HepG2 (cell line): ENCODE measurements around the gene TUBA8. TPM values are rescaled to one million over a fixed set of nuclear protein-coding genes. Genes with fewer than 3 reads are reported as not detected.
A peak's percentile ranks its signal among the peaks of the same experiment; 100 is the strongest.

ENCODE experiments used
- AHDC1 ChIP-seq: sonication (generic); formaldehyde crosslinking; IDR thresholded peaks from 2 replicates; pipeline ENCODE4 v1.5.1; 2020; ENCODE audit warnings: mild to moderate bottlenecking, missing genetic modification reagents, borderline replicate concordance
- BCL6 ChIP-seq: IDR thresholded peaks from 2 replicates; pipeline ENCODE4 v1.6.1; 2016; ENCODE audit warnings: missing genetic modification reagents, missing compliant biosample characterization
- BCLAF1 ChIP-seq: fragments of 450-650 bp; IDR thresholded peaks from 2 replicates; pipeline ENCODE4 v1.6.1; 2017; ENCODE audit warnings: mild to moderate bottlenecking
- EP300 ChIP-seq, 3 experiments: sonication (generic) in 1 of 3; formaldehyde crosslinking in 1 of 3; IDR thresholded peaks; 2 replicates each; pipeline versions ENCODE4 v1.5.1 to v1.6.1; 2011 to 2020; ENCODE audit warnings: low read depth in 2 of 3, low read length in 2 of 3, borderline replicate concordance in 1 of 3, improper control_type of control experiment in 1 of 3, mild to moderate bottlenecking in 1 of 3, missing genetic modification reagents in 1 of 3, moderate library complexity in 1 of 3
- ERF ChIP-seq: IDR thresholded peaks from 2 replicates; pipeline ENCODE4 v1.6.1; 2018; ENCODE audit warnings: missing biosample characterization, missing genetic modification reagents
- KAT7 ChIP-seq: IDR thresholded peaks from 2 replicates; pipeline ENCODE4 v1.6.1; 2018; ENCODE audit warnings: borderline replicate concordance, missing compliant biosample characterization
- KLF16 ChIP-seq, 2 experiments: sonication (generic) in 1 of 2; formaldehyde crosslinking in 1 of 2; IDR thresholded peaks; 2 replicates each; pipeline versions ENCODE4 v1.6.1 to v1.8.0; 2016 to 2023; ENCODE audit warnings: missing genetic modification reagents in 2 of 2, missing compliant biosample characterization in 1 of 2
- MAFF ChIP-seq: IDR thresholded peaks from 2 replicates; pipeline ENCODE4 v1.6.1; 2011; ENCODE audit warnings: low read depth, low read length, improper control_type of control experiment
- MXD1 ChIP-seq: sonication (generic); formaldehyde crosslinking; IDR thresholded peaks from 2 replicates; pipeline ENCODE4 v1.4.0; 2020; ENCODE audit warnings: mild to moderate bottlenecking, missing genetic modification reagents
- PHF21A ChIP-seq: sonication (generic); formaldehyde crosslinking; IDR thresholded peaks from 2 replicates; pipeline ENCODE4 v1.5.0; 2020; ENCODE audit warnings: mild to moderate bottlenecking, missing genetic modification reagents
- POLR2AphosphoS5 ChIP-seq: IDR thresholded peaks from 2 replicates; pipeline ENCODE4 v1.6.1; 2012; ENCODE audit warnings: low read depth, low read length
- RXRB ChIP-seq: IDR thresholded peaks from 2 replicates; pipeline ENCODE4 v1.6.1; 2016; ENCODE audit warnings: borderline replicate concordance, missing genetic modification reagents, missing compliant biosample characterization
- ZKSCAN8 ChIP-seq: IDR thresholded peaks from 2 replicates; pipeline ENCODE4 v1.6.1; 2016; ENCODE audit warnings: borderline replicate concordance, missing genetic modification reagents, missing compliant biosample characterization
- ZNF354B ChIP-seq: sonication (generic); formaldehyde crosslinking; IDR thresholded peaks from 2 replicates; pipeline ENCODE4 v1.8.0; 2022; ENCODE audit warnings: mild to moderate bottlenecking, missing genetic modification reagents
- ZNF451 ChIP-seq: sonication (generic); formaldehyde crosslinking; IDR thresholded peaks from 2 replicates; pipeline ENCODE4 v1.5.0; 2020; ENCODE audit warnings: mild to moderate bottlenecking, missing genetic modification reagents
- ZNF615 ChIP-seq: sonication (generic); formaldehyde crosslinking; IDR thresholded peaks from 2 replicates; pipeline ENCODE4 v1.5.0; 2020; ENCODE audit warnings: mild to moderate bottlenecking, missing genetic modification reagents, borderline replicate concordance
- polyA plus RNA-seq, 8 experiments: library from polyadenylated mRNA; depleted of rRNA in 3 of 8; stranded (reverse) in 7 of 8; unstranded in 1 of 8; fragments of >200 nt; fragmentation: Illumina TruSeq in 4 of 8; extraction: Trizol in 4 of 8; gene quantifications; 2 replicates each; pipeline versions ENCODE4 v1.2.1 to v1.2.3, GENCODE V29; 2011 to 2016; ENCODE audit warnings: low read depth in 4 of 8, missing spikeins in 1 of 8, mixed read lengths in 1 of 8; ENCODE audit not compliant: insufficient read depth in 1 of 8
- total RNA-seq, 5 experiments: library from RNA; depleted of rRNA; stranded (reverse); fragments of >200 nt; fragmentation: Illumina TruSeq; extraction: Trizol; gene quantifications; 2 replicates each; pipeline ENCODE4 v1.2.3, GENCODE V29; 2016; ENCODE audit warnings: low read depth in 1 of 5
- TF ChIP-seq, protein P1 (sequence below): sonication (generic); formaldehyde crosslinking; IDR thresholded peaks from 2 replicates; pipeline ENCODE4 v1.9.0; 2021; ENCODE audit warnings: missing genetic modification reagents, mild to moderate bottlenecking, borderline replicate concordance
- TF ChIP-seq, protein P2 (sequence below): sonication (generic); formaldehyde crosslinking; IDR thresholded peaks from 2 replicates; pipeline ENCODE4 v1.5.0; 2020; ENCODE audit warnings: missing genetic modification reagents

TUBA8 gene
- total and polyA plus RNA-seq, 2 of the 13 experiments (the other 11 are each of a cell fraction or from before 2014, with no cell fraction given), result 0.35 to 0.69 TPM

DNA sequence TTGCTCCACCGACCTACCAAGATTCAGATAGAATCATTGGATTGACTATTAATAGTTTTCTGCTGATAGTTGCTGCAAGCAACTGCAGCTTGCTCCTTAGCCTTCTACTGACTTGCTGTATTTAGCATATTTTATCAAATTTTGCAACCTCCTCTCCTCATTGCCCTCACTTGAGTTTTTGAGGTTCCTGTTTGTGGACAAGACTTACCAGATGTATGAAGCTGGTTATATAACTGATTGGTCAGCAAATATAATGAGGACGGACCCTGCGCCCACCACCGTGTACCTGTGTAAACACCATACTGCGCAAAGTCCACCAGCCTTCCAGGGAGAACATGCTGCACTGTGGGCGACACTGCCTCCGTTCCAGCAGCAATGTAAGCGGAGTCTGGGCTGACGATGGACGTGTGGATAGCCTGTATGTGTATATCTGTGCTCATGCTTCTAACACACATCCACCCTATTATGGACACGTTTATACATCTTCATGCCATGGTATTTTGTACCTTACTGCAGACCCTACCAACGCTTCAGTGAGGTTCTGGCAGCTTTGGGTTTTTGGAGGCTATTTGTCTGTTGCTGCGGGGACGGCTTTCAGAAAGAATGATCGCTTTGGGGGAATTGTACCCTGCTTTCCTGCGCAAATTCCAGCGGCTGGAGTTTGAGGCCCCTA lies 37.8 kb downstream of the TUBA8 start (continued):
- TF ChIP-seq RXRB (peak; percentile 80), KLF16 (CRISPR knock-in tag; IDR thresholded peaks at IDR 0.05) (peak in 1 of 2 experiments; percentile 92; a peak in 2 of 4 replicates), ERF (peak; percentile 94), ZNF451 (CRISPR knock-in tag) (peak; percentile 68; the same call in 1 of the 2 replicates), EP300 (IDR thresholded peaks at IDR 0.05; ENCODE audit: low read depth in 2 of 2, low read length in 2 of 2) (peak; percentile 52 to 84; a peak in 3 of 4 replicates), EP300 (CRISPR knock-in tag; IDR thresholded peaks at IDR 0.05; ENCODE audit: borderline replicate concordance) (peak; percentile 78), MAFF (peak; percentile 99), BCL6 (CRISPR knock-in tag) (peak; percentile 93), POLR2AphosphoS5 (peak; percentile 99), AHDC1 (CRISPR knock-in tag) (peak; percentile 68), PHF21A (CRISPR knock-in tag) (peak; percentile 87), ZNF615 (CRISPR knock-in tag) (0 out of 2 replicates have a peak, but pooled peaks have one; percentile 80), ZNF354B (CRISPR knock-in tag) (no peak; the same call in 1 of the 2 replicates), BCLAF1 (no peak), ZKSCAN8 (CRISPR knock-in tag) (peak; percentile 75; the same call in 1 of the 2 replicates), KAT7 (no peak), MXD1 (CRISPR knock-in tag) (peak; percentile 33; the same call in 1 of the 2 replicates)
- TF ChIP-seq, protein P1, sequence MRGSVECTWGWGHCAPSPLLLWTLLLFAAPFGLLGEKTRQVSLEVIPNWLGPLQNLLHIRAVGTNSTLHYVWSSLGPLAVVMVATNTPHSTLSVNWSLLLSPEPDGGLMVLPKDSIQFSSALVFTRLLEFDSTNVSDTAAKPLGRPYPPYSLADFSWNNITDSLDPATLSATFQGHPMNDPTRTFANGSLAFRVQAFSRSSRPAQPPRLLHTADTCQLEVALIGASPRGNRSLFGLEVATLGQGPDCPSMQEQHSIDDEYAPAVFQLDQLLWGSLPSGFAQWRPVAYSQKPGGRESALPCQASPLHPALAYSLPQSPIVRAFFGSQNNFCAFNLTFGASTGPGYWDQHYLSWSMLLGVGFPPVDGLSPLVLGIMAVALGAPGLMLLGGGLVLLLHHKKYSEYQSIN (CRISPR knock-in tag), result no peak
- TF ChIP-seq, protein P2, sequence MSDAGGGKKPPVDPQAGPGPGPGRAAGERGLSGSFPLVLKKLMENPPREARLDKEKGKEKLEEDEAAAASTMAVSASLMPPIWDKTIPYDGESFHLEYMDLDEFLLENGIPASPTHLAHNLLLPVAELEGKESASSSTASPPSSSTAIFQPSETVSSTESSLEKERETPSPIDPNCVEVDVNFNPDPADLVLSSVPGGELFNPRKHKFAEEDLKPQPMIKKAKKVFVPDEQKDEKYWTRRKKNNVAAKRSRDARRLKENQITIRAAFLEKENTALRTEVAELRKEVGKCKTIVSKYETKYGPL (CRISPR knock-in tag), result peak; percentile 97
